GM12878 (cell line): Measurements from ENCODE around the gene RBM15. TPM values are rescaled to one million over a fixed set of nuclear protein-coding genes. Genes with fewer than 3 reads are reported as not detected.

Experiments used
- ATAC-seq: fragments of 200-7000 bp; cut with Tn5 transposase; 3 replicates; pipeline ENCODE4 v1.9.1; 2020; ENCODE audit warnings: mild to moderate bottlenecking, moderate library complexity
- BruUV-seq: library from RNA; stranded (reverse); fragments of 400-500 nt; replicated peaks from 2 replicates; lab custom pipeline; 2021; lab: Mats Ljungman, UMichigan
- CTCF ChIA-PET: fragments of 300-600 bp; sonication (Branson Sonifier 250); formaldehyde crosslinking; extraction: SDS; loops from one replicate; lab custom pipeline; 2021; ENCODE audit warnings: inconsistent platforms; lab: Yijun Ruan, JAX
- POLR2A ChIA-PET: fragments of 350-600 bp; formaldehyde crosslinking; extraction: SDS; loops from one replicate; lab custom pipeline; 2021; ENCODE audit warnings: inconsistent platforms; lab: Charles Lee
- RAD21 ChIA-PET: fragments of 300-600 bp; sonication (Branson Sonifier 250); formaldehyde crosslinking; loops from one replicate; lab custom pipeline; 2023; ENCODE audit warnings: antibody characterized with exemption; ENCODE audit not compliant: unreplicated experiment; lab: Charles Lee
- SMC1A ChIA-PET: fragments of 300-600 bp; sonication (Branson Sonifier 250); formaldehyde crosslinking; loops from one replicate; lab custom pipeline; 2023; ENCODE audit not compliant: unreplicated experiment, uncharacterized antibody; lab: Charles Lee
- DNase-seq: peaks from one replicate; pipeline ENCODE4 v3.0.0-alpha.2; 2011; ENCODE audit warnings: low read depth, low spot score
- FAIRE-seq: peaks from 3 replicates; lab custom pipeline; 2011; peaks lifted over from hg19 to GRCh38; lab: Jason Lieb, UNC
- H2AFZ ChIP-seq: 2 replicates; pipeline ENCODE4 v1.6.0; 2011; ENCODE audit warnings: low read depth, low read length, control low read depth; ENCODE audit not compliant: control insufficient read depth
- H3K27ac ChIP-seq: 2 replicates; pipeline ENCODE4 v1.5.1; 2011; ENCODE audit warnings: control low read depth; ENCODE audit not compliant: control insufficient read depth, insufficient read depth
- H3K27me3 ChIP-seq, 2 experiments: replicated peaks in 1 of 2; 2 replicates each; pipeline versions ENCODE4 v1.6.0 to v1.6.1; 2011; ENCODE audit warnings: low read length in 1 of 2; ENCODE audit not compliant: control insufficient read depth in 2 of 2, insufficient read depth in 2 of 2
- H3K36me3 ChIP-seq, 2 experiments: 2 replicates each; pipeline ENCODE4 v1.5.1; 2011; ENCODE audit warnings: low read length in 1 of 2; ENCODE audit not compliant: control insufficient read depth in 2 of 2, insufficient read depth in 2 of 2
- H3K4me1 ChIP-seq: 2 replicates; pipeline ENCODE4 v1.6.1; 2011; ENCODE audit warnings: mild to moderate bottlenecking, low read length, moderate library complexity, mixed read lengths; ENCODE audit not compliant: control insufficient read depth, insufficient read depth
- H3K4me2 ChIP-seq: 2 replicates; pipeline ENCODE4 v1.6.0; 2011; ENCODE audit warnings: control low read depth; ENCODE audit not compliant: control insufficient read depth, insufficient read depth
- H3K4me3 ChIP-seq: fragments of 200-600 bp; sonication (generic); 2 replicates; pipeline ENCODE4 v1.5.1; 2016
- H3K79me2 ChIP-seq: 2 replicates; pipeline ENCODE4 v1.6.0; 2011; ENCODE audit warnings: low read length; ENCODE audit not compliant: control insufficient read depth, insufficient read depth
- H3K9ac ChIP-seq: 2 replicates; pipeline ENCODE4 v1.8.0; 2011; ENCODE audit warnings: low read length, control low read depth, mixed read lengths; ENCODE audit not compliant: control insufficient read depth, insufficient read depth
- H3K9me3 ChIP-seq: replicated peaks from 3 replicates; pipeline ENCODE4 v1.5.1; 2011; ENCODE audit warnings: mild to moderate bottlenecking, low read length; ENCODE audit not compliant: control insufficient read depth, insufficient read depth
- H4K20me1 ChIP-seq: 2 replicates; pipeline ENCODE4 v1.6.0; 2011; ENCODE audit not compliant: control insufficient read depth, insufficient read depth
- ATF3 ChIP-seq: IDR thresholded peaks from 2 replicates; pipeline ENCODE4 v1.6.1; 2011; ENCODE audit warnings: low read depth, mild to moderate bottlenecking, low read length, moderate library complexity, borderline replicate concordance; ENCODE audit errors: extremely low read depth
- BCL3 ChIP-seq: IDR thresholded peaks from 2 replicates; pipeline ENCODE4 v1.6.1; 2011; ENCODE audit warnings: borderline replicate concordance, low read depth, mild to moderate bottlenecking, moderate library complexity, low read length; ENCODE audit not compliant: insufficient read depth, poor library complexity, severe bottlenecking
- CHD4 ChIP-seq: fragments of 200-600 bp; sonication (generic); IDR thresholded peaks from 2 replicates; pipeline ENCODE4 v1.6.1; 2016; ENCODE audit warnings: mild to moderate bottlenecking
- IKZF1 ChIP-seq: fragments of 450-650 bp; conservative IDR thresholded peaks from 2 replicates; pipeline ENCODE4 v1.6.1; 2017; ENCODE audit warnings: antibody characterized with exemption, mild to moderate bottlenecking
- JUND ChIP-seq: IDR thresholded peaks from 2 replicates; pipeline ENCODE4 v1.6.1; 2012; ENCODE audit warnings: low read depth, mild to moderate bottlenecking, low read length, improper control_type of control experiment, moderate library complexity
- NR2C2 ChIP-seq: IDR thresholded peaks from 2 replicates; pipeline ENCODE4 v1.6.1; 2011; ENCODE audit warnings: borderline replicate concordance, low read depth; ENCODE audit not compliant: control insufficient read depth, insufficient read length
- RAD51 ChIP-seq: fragments of 450-650 bp; IDR thresholded peaks from 2 replicates; pipeline ENCODE4 v1.6.1; 2016; ENCODE audit warnings: moderate library complexity, mild to moderate bottlenecking, inconsistent platforms
- RB1 ChIP-seq: fragments of 450-650 bp; formaldehyde crosslinking; IDR thresholded peaks from 2 replicates; pipeline ENCODE4 v1.6.1; 2017; ENCODE audit warnings: mild to moderate bottlenecking, borderline replicate concordance
- SMARCA5 ChIP-seq: fragments of 450-650 bp; IDR thresholded peaks from 2 replicates; pipeline ENCODE4 v1.6.1; 2017; ENCODE audit warnings: mild to moderate bottlenecking
- SPI1 ChIP-seq: IDR thresholded peaks from 2 replicates; pipeline ENCODE4 v1.6.1; 2011; ENCODE audit warnings: low read depth, mild to moderate bottlenecking, low read length, moderate library complexity, borderline replicate concordance; ENCODE audit not compliant: insufficient read depth
- SUPT20H ChIP-seq: IDR thresholded peaks from 2 replicates; pipeline ENCODE4 v1.6.1; 2011; ENCODE audit warnings: low read depth, mild to moderate bottlenecking, low read length, moderate library complexity, borderline replicate concordance; ENCODE audit not compliant: control insufficient read depth
- TARDBP ChIP-seq: IDR thresholded peaks from 2 replicates; pipeline ENCODE4 v1.6.1; 2016; ENCODE audit warnings: borderline replicate concordance
- TCF7 ChIP-seq: IDR thresholded peaks from 2 replicates; pipeline ENCODE4 v1.6.1; 2014; ENCODE audit warnings: antibody characterized with exemption, borderline replicate concordance
- ZZZ3 ChIP-seq: IDR thresholded peaks from 2 replicates; pipeline ENCODE4 v1.6.1; 2011; ENCODE audit warnings: low read depth; ENCODE audit not compliant: control insufficient read depth, insufficient read length
- WGBS: methylation state at CpG from one replicate; pipeline ENCODE4 v1.1.6; 2016; ENCODE audit warnings: low lambda C conversion rate; ENCODE audit not compliant: insufficient replicate concordance, insufficient coverage; ENCODE audit errors: missing lambda C conversion rate; 5-methylcytosine and 5-hydroxymethylcytosine counted together
- in situ Hi-C: fragments of 300-500 bp; cut with MboI; formaldehyde crosslinking; loops from 9 replicates; pipeline ENCODE4 v1.14.3; 2018; ENCODE audit warnings: mixed read lengths
- intact Hi-C: fragments of 100-400 bp; cut with micrococcal nuclease; formaldehyde crosslinking; loops from one replicate; pipeline ENCODE4 v1.14.2; 2022; ENCODE audit not compliant: unreplicated experiment
- polyA plus RNA-seq, 11 experiments: library from polyadenylated mRNA; depleted of rRNA in 4 of 11; unstranded in 6 of 11; stranded (reverse) in 5 of 11; fragments of >200 nt; fragmentation: Nextera tagmentation in 4 of 11; fragmentation: Illumina TruSeq in 1 of 11; extraction: Ambion mirVana in 4 of 11; extraction: Trizol in 1 of 11; gene quantifications; 1 replicate in 1 of 11; 2 replicates in 10 of 11; pipeline versions ENCODE4 v1.2.1 to v1.2.3, GENCODE V29; 2011 to 2016; ENCODE audit warnings: inconsistent platforms in 2 of 11, missing spikeins in 2 of 11, low read depth in 1 of 11
- total RNA-seq, 4 experiments: library from RNA; depleted of rRNA in 3 of 4; stranded (reverse); fragments of >200 nt in 3 of 4; fragmentation: Illumina TruSeq in 1 of 4; extraction: Trizol in 1 of 4; gene quantifications; 2 replicates each; pipeline versions ENCODE4 v1.2.1 to v1.2.3, GENCODE V29; 2013 to 2021
- TF ChIP-seq, protein P1 (sequence below): fragments of 450-650 bp; formaldehyde crosslinking; IDR thresholded peaks from 2 replicates; pipeline ENCODE4 v1.5.0; 2022; ENCODE audit warnings: mild to moderate bottlenecking, missing genetic modification characterization

Gene RBM15
- total and polyA plus RNA-seq, 10 of the 15 experiments (the other 5 are each of a cell fraction or from before 2014, with no cell fraction given), result 3.1 to 63.2 (median 26.7) TPM

DNA sequence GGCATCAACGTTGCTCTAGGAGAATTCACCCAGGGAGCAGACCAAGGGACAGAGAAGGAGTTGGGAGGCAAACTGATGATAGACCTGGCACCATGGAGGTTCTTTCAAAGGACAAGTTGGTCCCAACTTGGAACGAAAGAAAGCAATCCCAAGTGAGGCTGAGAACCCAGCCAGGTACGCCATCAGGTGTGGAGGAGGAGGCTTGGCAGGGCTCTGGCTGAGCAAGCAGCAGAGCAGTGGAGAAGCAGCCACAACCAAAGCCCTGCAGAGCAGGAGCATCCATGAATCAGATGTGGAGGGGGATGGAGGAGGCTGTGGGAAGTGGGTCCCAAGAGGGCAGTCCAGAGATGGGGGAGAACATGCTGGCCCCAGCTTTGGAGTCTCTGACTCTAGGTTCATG lies 36.3 kb upstream of the RBM15 start (continued):
- no peak for TF ChIP-seq TARDBP
- TF ChIP-seq CHD4, result no peak
- no peak for TF ChIP-seq IKZF1
- no peak for TF ChIP-seq JUND

GRCh38 chr1:110305900-110306420 lies 33.2 kb upstream of the RBM15 start:
- TF ChIP-seq SUPT20H, result no peak
- no peak for TF ChIP-seq SMARCA5
- TF ChIP-seq TCF7, result no peak
- no peak for TF ChIP-seq SPI1
- no peak for TF ChIP-seq RB1
- TF ChIP-seq ZZZ3, result no peak
- no peak for TF ChIP-seq NR2C2
- TF ChIP-seq BCL3, result no peak
- TF ChIP-seq, protein P1, sequence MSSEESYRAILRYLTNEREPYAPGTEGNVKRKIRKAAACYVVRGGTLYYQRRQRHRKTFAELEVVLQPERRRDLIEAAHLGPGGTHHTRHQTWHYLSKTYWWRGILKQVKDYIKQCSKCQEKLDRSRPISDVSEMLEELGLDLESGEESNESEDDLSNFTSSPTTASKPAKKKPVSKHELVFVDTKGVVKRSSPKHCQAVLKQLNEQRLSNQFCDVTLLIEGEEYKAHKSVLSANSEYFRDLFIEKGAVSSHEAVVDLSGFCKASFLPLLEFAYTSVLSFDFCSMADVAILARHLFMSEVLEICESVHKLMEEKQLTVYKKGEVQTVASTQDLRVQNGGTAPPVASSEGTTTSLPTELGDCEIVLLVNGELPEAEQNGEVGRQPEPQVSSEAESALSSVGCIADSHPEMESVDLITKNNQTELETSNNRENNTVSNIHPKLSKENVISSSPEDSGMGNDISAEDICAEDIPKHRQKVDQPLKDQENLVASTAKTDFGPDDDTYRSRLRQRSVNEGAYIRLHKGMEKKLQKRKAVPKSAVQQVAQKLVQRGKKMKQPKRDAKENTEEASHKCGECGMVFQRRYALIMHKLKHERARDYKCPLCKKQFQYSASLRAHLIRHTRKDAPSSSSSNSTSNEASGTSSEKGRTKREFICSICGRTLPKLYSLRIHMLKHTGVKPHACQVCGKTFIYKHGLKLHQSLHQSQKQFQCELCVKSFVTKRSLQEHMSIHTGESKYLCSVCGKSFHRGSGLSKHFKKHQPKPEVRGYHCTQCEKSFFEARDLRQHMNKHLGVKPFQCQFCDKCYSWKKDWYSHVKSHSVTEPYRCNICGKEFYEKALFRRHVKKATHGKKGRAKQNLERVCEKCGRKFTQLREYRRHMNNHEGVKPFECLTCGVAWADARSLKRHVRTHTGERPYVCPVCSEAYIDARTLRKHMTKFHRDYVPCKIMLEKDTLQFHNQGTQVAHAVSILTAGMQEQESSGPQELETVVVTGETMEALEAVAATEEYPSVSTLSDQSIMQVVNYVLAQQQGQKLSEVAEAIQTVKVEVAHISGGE (CRISPR knock-in tag), result no peak
- TF ChIP-seq RAD51, result no peak
- TF ChIP-seq ATF3, result no peak
- ATAC-seq, result no peak
- no peak for FAIRE-seq

More at GRCh38 chr1:110305900-110306420, 33.2 kb upstream of the RBM15 start:
- ChIA-PET SMC1A (interaction anchor here (22.8 kb wide), 1 partner anchor 97 kb away, joined by 524 read pairs; the partner anchor contains the start of gene KCNC4), RAD21 (interaction anchor here (1.0 to 1.2 kb wide), 2 partner anchors 98 to 103 kb away, joined by 3 read pairs; no protein-coding TSS in a partner anchor), CTCF (interaction anchor here (0.6 to 17.1 kb wide), 5 partner anchors 15 to 109 kb away, joined by 3 to 753 read pairs (median 3); partner anchors contain the start of gene KCNC4), POLR2A (no interaction called here)
- intact Hi-C loops (no loop called here), in situ Hi-C loops (loop anchor here (5.0 kb wide), 1 partner anchor 104 kb away; no protein-coding TSS in a partner anchor)
- no peak overlapping the region for H3K4me3 ChIP-seq
- H3K9ac ChIP-seq, result no peak overlapping the region
- no peak overlapping the region for H3K27ac ChIP-seq
- 0% methylated on average over 2 of the region's 2 CpGs for whole genome bisulfite sequencing
- H3K4me1 ChIP-seq, result no peaks in the 10 kb centered on the region
- H3K36me3 ChIP-seq, result no peaks in the 10 kb centered on the region
- no TSS peak for BruUV-seq
- H3K27me3 ChIP-seq, result no peaks in the 10 kb centered on the region; a peak in 1 of 4 replicates
- H4K20me1 ChIP-seq, result no peaks in the 10 kb centered on the region
- H3K4me2 ChIP-seq, result no peak overlapping the region
- H2AFZ ChIP-seq, result no peak overlapping the region
- no peaks in the 10 kb centered on the region for H3K79me2 ChIP-seq
- no peak for DNase-seq
- no peaks in the 10 kb centered on the region for H3K9me3 ChIP-seq
